Measurements from ENCODE around the gene CACHD1. TPM values are rescaled to one million over a fixed set of nuclear protein-coding genes. Genes with fewer than 3 reads are reported as not detected.

The CACHD1 gene
- polyA plus RNA-seq, 1 of the 3 experiments (the other 2 are of a cell fraction) = 2.2 TPM

DNA sequence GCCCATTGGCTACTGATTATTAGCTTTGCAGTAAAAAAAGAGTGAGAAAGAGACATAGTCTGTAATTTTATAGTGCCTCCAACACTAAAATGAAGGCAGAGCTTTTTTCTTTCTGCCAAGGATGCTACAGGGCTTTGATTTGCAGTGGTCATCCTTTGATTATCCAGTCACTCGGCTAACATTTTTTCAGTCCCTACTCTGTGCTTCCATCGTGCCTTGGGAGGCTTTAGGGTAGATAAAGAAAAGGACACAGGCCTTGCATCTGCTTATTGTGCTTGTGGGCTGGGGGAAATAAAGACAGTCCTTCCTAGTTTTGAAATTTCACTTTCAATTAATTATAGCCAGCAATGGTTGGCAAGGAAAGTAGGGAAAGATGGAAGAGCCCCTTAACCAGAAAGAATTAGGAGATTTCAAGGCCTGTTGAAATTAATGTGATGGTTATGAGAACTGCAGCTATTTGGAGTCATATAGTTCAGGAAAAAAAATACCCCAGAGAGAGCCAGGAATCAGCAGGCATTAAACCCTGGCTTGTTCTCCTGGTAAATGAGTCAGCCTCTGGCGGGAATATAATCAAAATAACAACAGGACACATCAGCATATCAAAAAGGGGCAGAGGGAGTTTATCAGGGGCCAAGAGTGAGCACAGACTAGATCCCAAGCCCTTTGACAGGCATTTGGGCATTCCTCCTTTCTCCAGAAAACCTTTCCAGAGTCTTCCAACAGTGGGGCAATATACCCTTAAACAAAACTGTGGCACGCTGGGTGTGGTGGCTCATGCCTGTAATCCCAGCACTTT lies 27.4 kb downstream of the CACHD1 start:
- Histone ChIP-seq H3K4me1 (ENCODE audit: control insufficient read depth in 1 of 2, insufficient read depth in 2 of 2, low read depth in 1 of 2, low read length in 1 of 2) (peaks cover 0 to 32% of the 10 kb centered on the region in 2 experiments; a peak in 3 of 4 replicates), H3K79me2 (ENCODE audit: insufficient read depth) (no peaks in the 10 kb centered on the region), H3K9me2 (no peaks in the 10 kb centered on the region), H3K9ac (no peak overlapping the region), H3K27ac (ENCODE audit: low read depth in 2 of 2, low read length in 1 of 2) (no peak overlapping the region), H2AFZ (ENCODE audit: low read depth) (no peak overlapping the region), H3K4me2 (no peak overlapping the region), H3K9me3 (no peaks in the 10 kb centered on the region), H3K36me3 (replicated peaks in 1 of 2; ENCODE audit: control insufficient read depth in 1 of 2, insufficient read depth in 2 of 2, low read length in 1 of 2) (no peaks in the 10 kb centered on the region), H3K27me3 (ENCODE audit: insufficient read depth) (no peaks in the 10 kb centered on the region), H3K4me3 (ENCODE audit: low read depth in 2 of 2, low read length in 1 of 2) (no peak overlapping the region), H4K20me1 (ENCODE audit: insufficient read depth) (no peaks in the 10 kb centered on the region), H3F3A (replicated peaks; ENCODE audit: insufficient read depth) (peaks cover 4% of the 10 kb centered on the region)
- 70% methylated on average over 3 of the region's 4 CpGs for WGBS (ENCODE audit: low lambda C conversion rate)
- POLR2A ChIA-PET = no interaction called here
- TF ChIP-seq FOXJ3 (CRISPR knock-in tag; IDR thresholded peaks at IDR 0.05) (no peak), FOXM1 (IDR thresholded peaks at IDR 0.05; ENCODE audit: low read depth) (no peak), SIN3A (IDR thresholded peaks at IDR 0.05; ENCODE audit: borderline replicate concordance, low read depth, low read length) (no peak), EP300 (IDR thresholded peaks at IDR 0.05; ENCODE audit: borderline replicate concordance in 1 of 2, low read depth in 1 of 2, low read length in 1 of 2) (no peak), ELF1 (IDR thresholded peaks at IDR 0.05) (no peak), RAD21 (IDR thresholded peaks at IDR 0.05; ENCODE audit: low read length) (no peak), NRF1 (IDR thresholded peaks at IDR 0.05; ENCODE audit: low read depth, low read length) (no peak), MXI1 (IDR thresholded peaks at IDR 0.05; ENCODE audit: low read depth, low read length) (no peak), NFIC (IDR thresholded peaks at IDR 0.05; ENCODE audit: borderline replicate concordance) (no peak), YY1 (IDR thresholded peaks at IDR 0.05; ENCODE audit: low read depth) (no peak)
- TF ChIP-seq, protein P1, sequence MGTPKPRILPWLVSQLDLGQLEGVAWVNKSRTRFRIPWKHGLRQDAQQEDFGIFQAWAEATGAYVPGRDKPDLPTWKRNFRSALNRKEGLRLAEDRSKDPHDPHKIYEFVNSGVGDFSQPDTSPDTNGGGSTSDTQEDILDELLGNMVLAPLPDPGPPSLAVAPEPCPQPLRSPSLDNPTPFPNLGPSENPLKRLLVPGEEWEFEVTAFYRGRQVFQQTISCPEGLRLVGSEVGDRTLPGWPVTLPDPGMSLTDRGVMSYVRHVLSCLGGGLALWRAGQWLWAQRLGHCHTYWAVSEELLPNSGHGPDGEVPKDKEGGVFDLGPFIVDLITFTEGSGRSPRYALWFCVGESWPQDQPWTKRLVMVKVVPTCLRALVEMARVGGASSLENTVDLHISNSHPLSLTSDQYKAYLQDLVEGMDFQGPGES (IDR thresholded peaks at IDR 0.05; ENCODE audit: low read depth, low read length) = no peak
- TF ChIP-seq, protein P2, sequence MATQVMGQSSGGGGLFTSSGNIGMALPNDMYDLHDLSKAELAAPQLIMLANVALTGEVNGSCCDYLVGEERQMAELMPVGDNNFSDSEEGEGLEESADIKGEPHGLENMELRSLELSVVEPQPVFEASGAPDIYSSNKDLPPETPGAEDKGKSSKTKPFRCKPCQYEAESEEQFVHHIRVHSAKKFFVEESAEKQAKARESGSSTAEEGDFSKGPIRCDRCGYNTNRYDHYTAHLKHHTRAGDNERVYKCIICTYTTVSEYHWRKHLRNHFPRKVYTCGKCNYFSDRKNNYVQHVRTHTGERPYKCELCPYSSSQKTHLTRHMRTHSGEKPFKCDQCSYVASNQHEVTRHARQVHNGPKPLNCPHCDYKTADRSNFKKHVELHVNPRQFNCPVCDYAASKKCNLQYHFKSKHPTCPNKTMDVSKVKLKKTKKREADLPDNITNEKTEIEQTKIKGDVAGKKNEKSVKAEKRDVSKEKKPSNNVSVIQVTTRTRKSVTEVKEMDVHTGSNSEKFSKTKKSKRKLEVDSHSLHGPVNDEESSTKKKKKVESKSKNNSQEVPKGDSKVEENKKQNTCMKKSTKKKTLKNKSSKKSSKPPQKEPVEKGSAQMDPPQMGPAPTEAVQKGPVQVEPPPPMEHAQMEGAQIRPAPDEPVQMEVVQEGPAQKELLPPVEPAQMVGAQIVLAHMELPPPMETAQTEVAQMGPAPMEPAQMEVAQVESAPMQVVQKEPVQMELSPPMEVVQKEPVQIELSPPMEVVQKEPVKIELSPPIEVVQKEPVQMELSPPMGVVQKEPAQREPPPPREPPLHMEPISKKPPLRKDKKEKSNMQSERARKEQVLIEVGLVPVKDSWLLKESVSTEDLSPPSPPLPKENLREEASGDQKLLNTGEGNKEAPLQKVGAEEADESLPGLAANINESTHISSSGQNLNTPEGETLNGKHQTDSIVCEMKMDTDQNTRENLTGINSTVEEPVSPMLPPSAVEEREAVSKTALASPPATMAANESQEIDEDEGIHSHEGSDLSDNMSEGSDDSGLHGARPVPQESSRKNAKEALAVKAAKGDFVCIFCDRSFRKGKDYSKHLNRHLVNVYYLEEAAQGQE (IDR thresholded peaks at IDR 0.05; ENCODE audit: low read depth, low read length) = no peak
- TF ChIP-seq, protein P3, sequence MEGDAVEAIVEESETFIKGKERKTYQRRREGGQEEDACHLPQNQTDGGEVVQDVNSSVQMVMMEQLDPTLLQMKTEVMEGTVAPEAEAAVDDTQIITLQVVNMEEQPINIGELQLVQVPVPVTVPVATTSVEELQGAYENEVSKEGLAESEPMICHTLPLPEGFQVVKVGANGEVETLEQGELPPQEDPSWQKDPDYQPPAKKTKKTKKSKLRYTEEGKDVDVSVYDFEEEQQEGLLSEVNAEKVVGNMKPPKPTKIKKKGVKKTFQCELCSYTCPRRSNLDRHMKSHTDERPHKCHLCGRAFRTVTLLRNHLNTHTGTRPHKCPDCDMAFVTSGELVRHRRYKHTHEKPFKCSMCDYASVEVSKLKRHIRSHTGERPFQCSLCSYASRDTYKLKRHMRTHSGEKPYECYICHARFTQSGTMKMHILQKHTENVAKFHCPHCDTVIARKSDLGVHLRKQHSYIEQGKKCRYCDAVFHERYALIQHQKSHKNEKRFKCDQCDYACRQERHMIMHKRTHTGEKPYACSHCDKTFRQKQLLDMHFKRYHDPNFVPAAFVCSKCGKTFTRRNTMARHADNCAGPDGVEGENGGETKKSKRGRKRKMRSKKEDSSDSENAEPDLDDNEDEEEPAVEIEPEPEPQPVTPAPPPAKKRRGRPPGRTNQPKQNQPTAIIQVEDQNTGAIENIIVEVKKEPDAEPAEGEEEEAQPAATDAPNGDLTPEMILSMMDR (IDR thresholded peaks at IDR 0.05) = no peak
- TF ChIP-seq, protein P4, sequence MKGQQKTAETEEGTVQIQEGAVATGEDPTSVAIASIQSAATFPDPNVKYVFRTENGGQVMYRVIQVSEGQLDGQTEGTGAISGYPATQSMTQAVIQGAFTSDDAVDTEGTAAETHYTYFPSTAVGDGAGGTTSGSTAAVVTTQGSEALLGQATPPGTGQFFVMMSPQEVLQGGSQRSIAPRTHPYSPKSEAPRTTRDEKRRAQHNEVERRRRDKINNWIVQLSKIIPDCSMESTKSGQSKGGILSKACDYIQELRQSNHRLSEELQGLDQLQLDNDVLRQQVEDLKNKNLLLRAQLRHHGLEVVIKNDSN (IDR thresholded peaks at IDR 0.05; ENCODE audit: borderline replicate concordance, low read depth) = no peak
- CTCF ChIA-PET = interaction anchor here (1.2 to 2.2 kb wide), 3 partner anchors 9 to 178 kb away, joined by 4 to 8 read pairs (median 7); no protein-coding TSS in a partner anchor
- DNase-seq = no peak
